CD4-positive, alpha-beta T cell treated with Interleukin-4 for 4 hours (primary cell): ENCODE data around the gene HOXB8.

Experiments
- DNase-seq: peaks from one replicate; pipeline ENCODE4 v3.0.0-alpha.2; 2020

Gene HOXB8

DNA sequence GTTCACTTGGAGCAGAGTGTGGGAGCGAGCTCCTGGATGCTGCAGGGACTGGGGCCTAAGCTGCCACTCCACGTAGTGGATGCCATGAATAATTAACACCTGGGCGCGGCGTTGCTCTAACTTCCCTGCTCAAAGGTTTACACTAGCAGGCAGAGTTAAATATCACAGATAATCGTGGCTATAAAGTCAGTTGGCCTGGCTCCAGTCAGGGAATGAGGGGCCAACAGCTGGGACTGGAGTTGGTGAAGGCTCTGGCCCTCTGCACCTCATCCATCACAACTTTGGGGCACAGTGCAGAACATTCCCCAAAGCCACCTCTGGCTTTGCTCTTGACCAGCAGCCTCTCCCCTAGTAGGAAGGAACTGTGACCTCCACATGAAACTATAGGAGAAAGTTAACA, 47.9 kb downstream of the HOXB8 start:
- DNase-seq = no peak

- no peak for DNase-seq
Measured at GRCh38 chr17:48566717-48567116, 48.4 kb downstream of the HOXB8 start.

DNA sequence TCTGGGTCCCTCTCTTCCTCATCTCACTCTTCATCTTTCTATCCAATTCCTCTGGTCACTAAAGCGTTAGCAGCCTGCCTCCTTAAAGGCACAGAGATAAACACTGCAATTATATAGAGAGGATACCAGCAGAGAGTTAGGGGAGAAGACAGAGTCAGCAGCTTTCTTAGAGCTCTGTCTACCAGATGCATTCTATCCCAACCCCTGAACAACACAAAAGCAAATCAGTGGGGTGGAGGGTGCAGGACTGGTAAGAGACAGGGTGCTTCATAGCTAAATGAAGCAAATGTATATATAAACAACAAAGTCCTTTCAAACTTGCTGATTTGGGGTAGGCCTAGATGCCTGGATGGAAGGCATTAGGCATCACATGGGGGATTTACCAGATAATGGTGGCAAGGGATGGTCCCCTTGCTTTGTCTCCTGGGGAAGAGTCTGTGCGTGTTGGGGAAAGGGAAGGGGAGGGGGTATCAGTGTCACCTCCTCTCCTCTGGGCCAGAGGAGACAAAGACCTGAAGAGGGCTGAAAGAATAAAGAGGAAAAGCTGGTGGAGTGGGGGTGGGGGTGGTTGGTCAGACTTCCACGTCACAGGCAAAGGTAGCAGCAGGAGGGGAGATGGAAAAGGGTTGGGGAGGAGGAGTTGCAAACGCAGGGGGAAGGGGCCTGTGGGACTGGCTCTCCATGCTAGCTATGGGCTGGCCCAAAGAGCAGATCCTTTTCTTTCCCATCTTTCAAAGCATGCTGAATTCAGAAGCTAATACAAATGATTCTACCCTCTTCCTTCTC, 49.0 kb downstream of the HOXB8 start:
- no peak for DNase-seq

DNA sequence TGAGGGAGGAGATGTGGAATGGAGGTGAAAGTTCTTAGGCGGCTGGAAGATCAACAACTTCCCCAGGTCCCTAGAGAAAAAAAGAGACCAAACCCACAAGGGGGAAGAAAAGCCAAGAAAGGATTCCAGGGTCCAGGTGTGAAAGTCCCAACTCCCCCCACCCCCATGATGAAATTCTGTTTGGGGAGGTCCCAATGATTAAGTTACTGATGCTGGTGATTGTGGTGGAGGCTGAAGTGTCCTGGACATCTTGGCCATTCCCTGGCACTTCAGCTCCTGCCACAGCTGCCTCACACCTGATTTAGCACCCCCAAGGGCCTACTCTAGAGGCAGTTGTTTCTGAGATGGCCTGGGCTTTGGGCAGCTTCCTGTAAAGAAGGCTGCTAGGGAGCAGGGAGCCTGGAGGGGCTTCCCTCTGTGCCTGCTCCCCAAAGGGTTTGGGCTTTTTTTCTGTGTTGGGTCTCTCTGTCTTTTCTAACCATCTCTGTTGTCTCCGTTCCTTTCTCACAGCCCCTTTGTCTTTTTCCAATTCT, 50.0 kb downstream of the HOXB8 start:
- DNase-seq = no peak

DNA sequence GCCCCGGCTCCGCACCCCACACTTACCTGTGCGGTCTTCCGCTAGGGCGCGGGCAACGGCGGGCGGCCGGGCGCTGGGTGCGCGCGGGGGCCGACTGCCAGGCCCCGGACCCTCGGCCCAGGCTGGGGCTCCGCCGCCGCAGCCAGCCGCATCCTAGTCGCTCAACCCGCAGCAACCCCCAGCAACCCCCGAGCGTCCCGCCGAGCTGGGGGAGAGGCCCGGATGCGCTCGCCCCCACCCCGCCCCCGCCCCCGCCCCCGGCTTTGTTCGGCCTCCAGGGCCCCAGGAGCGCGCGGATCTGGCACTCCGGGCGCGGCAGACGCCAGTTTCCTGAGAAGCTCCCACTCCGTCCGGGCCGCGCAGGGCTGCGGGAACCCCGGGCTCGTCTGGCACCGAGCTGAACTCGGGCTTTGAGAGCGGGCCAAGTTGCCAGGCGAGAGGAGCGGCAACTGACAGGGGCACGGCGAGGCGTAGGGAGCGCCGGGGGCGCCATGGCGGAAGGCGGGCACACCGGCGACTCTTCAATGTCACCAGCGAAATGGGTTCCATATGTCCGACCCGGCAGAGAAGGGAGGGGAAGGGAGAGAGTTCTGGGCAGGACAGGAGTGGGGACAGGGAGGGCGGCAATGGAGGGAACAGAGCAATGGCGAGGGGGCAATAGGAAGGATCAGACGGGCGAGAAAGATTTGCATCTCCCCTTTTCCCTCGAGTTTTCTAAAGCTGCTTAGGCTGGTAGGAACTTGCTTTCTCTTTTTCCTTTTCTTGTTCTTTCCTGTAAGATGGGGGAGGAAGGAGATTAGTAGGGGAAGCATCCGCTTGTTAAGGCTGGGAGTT, 50.7 kb downstream of the HOXB8 start:
- no peak for DNase-seq

GRCh38 chr17:48563867-48564187, 51.3 kb downstream of the HOXB8 start:
- no peak for DNase-seq

DNA sequence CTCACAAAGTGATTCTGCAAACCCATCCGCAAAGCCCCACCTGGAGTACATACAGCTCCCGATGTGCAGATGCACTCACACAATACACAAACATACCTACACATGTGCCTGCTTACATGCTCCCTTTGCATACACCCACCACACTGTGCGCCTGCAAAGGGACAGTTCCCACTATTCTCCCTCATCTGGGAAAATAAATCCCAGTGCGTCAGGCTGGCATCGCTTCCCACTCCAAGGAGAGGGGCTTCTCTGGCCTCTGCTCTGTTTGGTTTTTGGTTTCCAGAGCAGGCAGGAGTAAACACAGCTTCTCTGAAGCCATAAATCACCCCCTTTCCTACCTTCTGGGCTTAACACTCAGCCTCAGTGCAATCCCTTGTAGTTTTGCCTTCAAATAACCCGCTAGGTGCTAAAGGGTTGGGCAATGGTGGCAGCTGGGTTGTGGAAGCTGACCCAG, 51.7 kb downstream of the HOXB8 start:
- DNase-seq = no peak

DNA sequence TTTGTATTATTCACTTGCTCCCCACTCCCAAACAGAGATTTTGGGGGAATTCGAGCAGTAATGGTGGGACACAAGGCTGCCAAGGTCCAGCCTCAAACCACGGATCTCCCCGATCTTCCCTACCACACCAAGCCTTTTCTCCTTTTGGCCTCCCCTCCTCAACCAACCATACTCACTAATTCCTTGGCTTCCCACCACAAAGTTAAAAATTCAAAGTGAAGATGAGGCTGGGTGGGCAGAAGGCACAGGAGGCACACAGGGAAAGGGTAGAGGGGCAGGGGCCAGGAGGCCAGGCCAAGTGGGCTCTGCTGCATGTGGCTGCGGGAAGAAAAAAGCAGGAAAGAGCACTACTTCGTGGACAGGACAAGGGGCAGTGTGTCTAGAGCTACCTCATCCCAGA, 52.2 kb downstream of the HOXB8 start:
- no peak for DNase-seq
